ENCODE data around the gene TOM1.

DNA sequence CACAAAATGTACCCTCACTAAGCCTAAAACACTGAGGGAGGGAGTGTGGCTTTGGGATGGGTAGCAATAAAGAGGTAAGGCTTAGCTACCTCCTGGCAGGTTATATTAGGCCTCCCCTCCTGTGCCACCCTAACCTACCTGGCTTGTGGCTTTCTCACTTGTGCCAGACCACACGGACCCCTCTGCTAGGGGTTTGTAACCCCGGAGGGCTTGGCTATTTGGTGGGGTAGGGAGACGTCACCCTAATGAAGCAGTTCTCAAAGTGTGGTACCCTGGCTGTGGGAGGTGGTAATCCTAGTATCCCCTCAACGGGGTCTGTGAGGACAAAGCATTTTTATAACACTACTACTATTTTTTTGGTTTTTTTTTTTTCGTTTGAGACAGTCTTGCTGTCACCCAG lies 91.2 kb downstream of the TOM1 start:
- TF ChIP-seq POLR2A (IDR thresholded peaks at IDR 0.05; ENCODE audit: low read length) (no peak), GATA1 (IDR thresholded peaks at IDR 0.05; ENCODE audit: low read depth, low read length) (no peak)
